ENCODE results near the gene EYS.

EYS gene

DNA sequence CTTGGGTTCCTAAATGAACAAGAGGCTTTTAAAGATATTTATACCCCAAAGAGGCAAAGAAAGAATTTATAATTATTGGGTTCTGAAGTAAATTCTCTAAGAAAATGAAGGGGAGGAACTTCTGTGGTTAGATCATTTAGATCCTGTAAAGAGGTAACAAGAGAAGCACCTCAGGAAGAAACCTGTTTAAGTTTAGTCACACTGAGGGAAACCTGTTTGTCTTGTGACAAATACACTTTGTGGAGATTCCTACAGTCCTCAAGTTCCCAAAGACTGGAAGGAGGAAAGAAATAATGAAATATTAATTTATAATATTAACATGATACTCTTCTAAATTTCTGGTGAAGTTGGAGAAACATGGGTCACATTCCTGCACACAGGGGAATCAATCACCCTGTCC, 647.5 kb downstream of the EYS start:
- no peaks in the 10 kb centered on the region for H3K9me2 ChIP-seq (replicated peaks; ENCODE audit: insufficient read depth, low read length)
- TF ChIP-seq CTCF (IDR thresholded peaks at IDR 0.05; ENCODE audit: low read length) (no peak), EZH2phosphoT487 (IDR thresholded peaks at IDR 0.05; ENCODE audit: low read length) (no peak), EZH2 (optimal IDR thresholded peaks at IDR 0.05; ENCODE audit: low read depth, low read length) (no peak)

GRCh38 chr6:65055545-65055944, 651.5 kb downstream of the EYS start:
- Histone ChIP-seq H3K27me3 (replicated peaks; ENCODE audit: insufficient read depth, low read length) (no peaks in the 10 kb centered on the region), H3K4me1 (ENCODE audit: low read length) (no peaks in the 10 kb centered on the region), H3K9me2 (replicated peaks; ENCODE audit: insufficient read depth, low read length) (no peaks in the 10 kb centered on the region), H3K9me3 (replicated peaks; ENCODE audit: insufficient read depth, low read length) (no peaks in the 10 kb centered on the region), H3K4me3 (ENCODE audit: low read length) (no peak overlapping the region), H3K27ac (ENCODE audit: low read length) (no peak overlapping the region), H4K20me1 (ENCODE audit: insufficient read depth, low read length) (no peaks in the 10 kb centered on the region), H3K4me2 (ENCODE audit: low read depth, low read length) (no peak overlapping the region), H3K9ac (ENCODE audit: low read length) (no peak overlapping the region), H3K36me3 (replicated peaks; ENCODE audit: insufficient read depth, low read length) (no peaks in the 10 kb centered on the region), H3F3A (ENCODE audit: insufficient read depth, low read length) (no peaks in the 10 kb centered on the region), H3K79me2 (ENCODE audit: low read length) (no peaks in the 10 kb centered on the region), H2AFZ (ENCODE audit: low read length) (no peak overlapping the region)
- TF ChIP-seq EZH2 (optimal IDR thresholded peaks at IDR 0.05; ENCODE audit: low read depth, low read length) (no peak), EZH2phosphoT487 (IDR thresholded peaks at IDR 0.05; ENCODE audit: low read length) (no peak), CTCF (IDR thresholded peaks at IDR 0.05; ENCODE audit: low read length) (no peak)
- DNase-seq: no peak

More for the DNA sequence above, 647.5 kb downstream of the EYS start:
- Histone ChIP-seq H3K9me3 (replicated peaks; ENCODE audit: insufficient read depth, low read length) (no peaks in the 10 kb centered on the region), H3K36me3 (replicated peaks; ENCODE audit: insufficient read depth, low read length) (no peaks in the 10 kb centered on the region), H3K79me2 (ENCODE audit: low read length) (no peaks in the 10 kb centered on the region), H2AFZ (ENCODE audit: low read length) (no peak overlapping the region), H3F3A (ENCODE audit: insufficient read depth, low read length) (no peaks in the 10 kb centered on the region), H3K27me3 (replicated peaks; ENCODE audit: insufficient read depth, low read length) (no peaks in the 10 kb centered on the region), H3K4me2 (ENCODE audit: low read depth, low read length) (no peak overlapping the region), H3K4me1 (ENCODE audit: low read length) (no peaks in the 10 kb centered on the region), H3K27ac (ENCODE audit: low read length) (no peak overlapping the region), H3K4me3 (ENCODE audit: low read length) (no peak overlapping the region), H3K9ac (ENCODE audit: low read length) (no peak overlapping the region), H4K20me1 (ENCODE audit: insufficient read depth, low read length) (no peaks in the 10 kb centered on the region)
- DNase-seq: no peak

DNA sequence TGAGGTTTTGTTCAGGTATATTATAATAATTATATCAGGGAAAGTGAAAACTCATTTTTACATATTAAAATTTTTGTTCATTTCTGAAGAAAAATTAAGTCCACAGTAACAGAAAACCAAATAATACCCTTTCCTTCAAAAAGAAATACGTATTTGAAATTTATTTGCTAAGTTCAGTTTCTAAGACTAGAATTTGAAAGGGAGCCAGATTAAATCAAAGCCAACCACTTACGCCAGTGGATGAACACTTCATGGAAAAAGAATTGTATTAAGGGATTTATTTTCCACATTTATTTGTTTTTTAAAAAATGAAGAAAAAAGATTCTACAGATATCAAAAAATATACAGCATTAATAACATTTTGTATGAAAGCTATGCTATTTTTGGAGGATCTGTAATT, 654.4 kb downstream of the EYS start:
- Histone ChIP-seq H3K9me2 (replicated peaks; ENCODE audit: insufficient read depth, low read length) (no peaks in the 10 kb centered on the region), H3F3A (ENCODE audit: insufficient read depth, low read length) (no peaks in the 10 kb centered on the region), H3K27me3 (replicated peaks; ENCODE audit: insufficient read depth, low read length) (no peaks in the 10 kb centered on the region), H3K9ac (ENCODE audit: low read length) (no peak overlapping the region), H3K4me3 (ENCODE audit: low read length) (no peak overlapping the region), H3K4me1 (ENCODE audit: low read length) (no peaks in the 10 kb centered on the region), H3K9me3 (replicated peaks; ENCODE audit: insufficient read depth, low read length) (no peaks in the 10 kb centered on the region), H3K79me2 (ENCODE audit: low read length) (no peaks in the 10 kb centered on the region), H3K36me3 (replicated peaks; ENCODE audit: insufficient read depth, low read length) (no peaks in the 10 kb centered on the region), H3K27ac (ENCODE audit: low read length) (no peak overlapping the region), H3K4me2 (ENCODE audit: low read depth, low read length) (no peak overlapping the region), H2AFZ (ENCODE audit: low read length) (no peak overlapping the region), H4K20me1 (ENCODE audit: insufficient read depth, low read length) (no peaks in the 10 kb centered on the region)
- TF ChIP-seq CTCF (IDR thresholded peaks at IDR 0.05; ENCODE audit: low read length): no peak
- DNase-seq: no peak

Data from MM.1S (cell line).